ENCODE results near the gene TAF12.
"Not testable (repeated sequence)": the region's sequence is repeated elsewhere in the genome, so short reads cannot be mapped to it uniquely, and the experiment has no call there.

The TAF12 gene

GRCh38 chr1:28642847-28643635 lies at the start of gene TAF12:
TAF12 (minus strand) TSS chr1:28643067; CDS start chr1:28622081, 20,986 bp downstream.
- DNase-seq, result peak; percentile 97

- DNase-seq, result not testable (repeated sequence)
These were observed 48.8 kb upstream of the TAF12 start for GRCh38 chr1:28691627-28692026.

- no peak for DNase-seq
These were observed 42.1 kb upstream of the TAF12 start for GRCh38 chr1:28684937-28685336.

- DNase-seq, result no peak
These were observed 40.0 kb upstream of the TAF12 start for GRCh38 chr1:28682840-28683239.

GRCh38 chr1:28680151-28680550 lies 37.3 kb upstream of the TAF12 start:
- no peak for DNase-seq

GRCh38 chr1:28675924-28676257 lies 33.0 kb upstream of the TAF12 start:
- peak; percentile 76 for DNase-seq

GRCh38 chr1:28672971-28673370 lies 30.1 kb upstream of the TAF12 start:
- not testable (repeated sequence) for DNase-seq

- DNase-seq, result no peak
These were observed 28.4 kb upstream of the TAF12 start for GRCh38 chr1:28671254-28671780.

GRCh38 chr1:28668956-28669723 lies 26.3 kb upstream of the TAF12 start:
- DNase-seq, result peak; percentile 68

- DNase-seq, result peak; percentile 89
These were observed 25.5 kb upstream of the TAF12 start, which contains the start of gene GMEB1 for GRCh38 chr1:28668191-28668955. GMEB1 (plus strand) TSS chr1:28668784; CDS start chr1:28683613, 14,829 bp downstream.

- no peak for DNase-seq
These were observed 23.9 kb upstream of the TAF12 start for GRCh38 chr1:28666806-28667205.

- DNase-seq, result no peak
These were observed 21.1 kb upstream of the TAF12 start for GRCh38 chr1:28663871-28664470.

GRCh38 chr1:28656335-28656734 lies 13.5 kb upstream of the TAF12 start:
- DNase-seq, result no peak

GRCh38 chr1:28655448-28656311 lies 12.8 kb upstream of the TAF12 start:
- DNase-seq, result not testable (repeated sequence)

GRCh38 chr1:28653870-28654269 lies 11.0 kb upstream of the TAF12 start:
- not testable (repeated sequence) for DNase-seq

- DNase-seq, result not testable (repeated sequence)
These were observed 10.2 kb upstream of the TAF12 start for GRCh38 chr1:28653063-28653462.

- peak; percentile 99 for DNase-seq
These were observed 5.8 kb upstream of the TAF12 start, which contains the start of gene RNU11 for GRCh38 chr1:28648474-28649198. RNU11 (plus strand) TSS chr1:28648600.

- peak; percentile 99 for DNase-seq
These were observed 5.2 kb upstream of the TAF12 start for GRCh38 chr1:28648008-28648473.

- DNase-seq, result no peak
These were observed 3.2 kb upstream of the TAF12 start for GRCh38 chr1:28646040-28646439.

GRCh38 chr1:28645406-28645805 lies 2.5 kb upstream of the TAF12 start:
- not testable (repeated sequence) for DNase-seq

- no peak for DNase-seq
These were observed 1.6 kb upstream of the TAF12 start for GRCh38 chr1:28644494-28644893.
